HepG2 (cell line): ENCODE measurements around the gene ASNS. TPM values are rescaled to one million over a fixed set of nuclear protein-coding genes. Genes with fewer than 3 reads are reported as not detected.

Experiments
- ATAC-seq: fragments of 200-7000 bp; cut with Tn5 transposase; 3 replicates; pipeline ENCODE4 v1.9.1; 2020; ENCODE audit warnings: mild to moderate bottlenecking, moderate library complexity
- BruUV-seq: library from RNA; stranded (reverse); fragments of 400-500 nt; replicated peaks from 2 replicates; lab custom pipeline; 2021; lab: Mats Ljungman, UMichigan
- CTCF ChIA-PET: fragments of 300-600 bp; formaldehyde crosslinking; extraction: SDS; loops from one replicate; lab custom pipeline; 2021; ENCODE audit warnings: low total read pairs, inconsistent platforms, low intra/inter-chr PET ratio; lab: Yijun Ruan, JAX
- POLR2A ChIA-PET: fragments of 350-600 bp; sonication (Branson Sonifier 250); formaldehyde crosslinking; loops from one replicate; lab custom pipeline; 2020; ENCODE audit warnings: antibody characterized with exemption, inconsistent platforms; lab: Yijun Ruan, JAX
- DNase-seq: peaks from one replicate; pipeline ENCODE4 v3.0.0-alpha.2; 2015; ENCODE audit warnings: low spot score
- FAIRE-seq: peaks from 3 replicates; lab custom pipeline; 2011; peaks lifted over from hg19 to GRCh38; lab: Jason Lieb, UNC
- H2AFZ ChIP-seq: one replicate; pipeline ENCODE4 v1.6.1; 2011; ENCODE audit warnings: low read length, inconsistent platforms
- H3K27ac ChIP-seq: fragments of 300-600 bp; 3 replicates; pipeline ENCODE4 v1.8.0; 2011; ENCODE audit warnings: mixed run types, mild to moderate bottlenecking, mixed read lengths, low read length, inconsistent platforms; ENCODE audit not compliant: insufficient read depth; ENCODE audit errors: extremely low read length
- H3K27me3 ChIP-seq, 2 experiments: fragments of 200-600 bp in 1 of 2; 2 replicates in 1 of 2; 3 replicates in 1 of 2; pipeline versions ENCODE4 v1.6.0 to v1.8.0; 2011; ENCODE audit warnings: low read length in 2 of 2, mild to moderate bottlenecking in 2 of 2, moderate library complexity in 2 of 2, inconsistent platforms in 1 of 2; ENCODE audit not compliant: insufficient read depth in 2 of 2, control insufficient read depth in 1 of 2
- H3K36me3 ChIP-seq, 2 experiments: fragments of 200-600 bp in 1 of 2; replicated peaks in 1 of 2; 2 replicates in 1 of 2; 3 replicates in 1 of 2; pipeline versions ENCODE4 v1.5.1 to v1.8.0; 2011; ENCODE audit warnings: low read length in 2 of 2, inconsistent platforms in 1 of 2; ENCODE audit not compliant: insufficient read depth in 2 of 2, control insufficient read depth in 1 of 2
- H3K4me1 ChIP-seq: 2 replicates; pipeline ENCODE4 v1.5.1; 2012; ENCODE audit warnings: low read length, inconsistent platforms; ENCODE audit not compliant: insufficient read depth
- H3K4me2 ChIP-seq: 2 replicates; pipeline ENCODE4 v1.6.0; 2011; ENCODE audit warnings: low read depth, low read length, inconsistent platforms
- H3K4me3 ChIP-seq, 3 experiments: fragments of 200-600 bp in 1 of 3; sonication (generic), shearing (Covaris generic) in 1 of 3; replicated peaks in 1 of 3; 2 replicates each; pipeline ENCODE4 v1.5.1; 2011 to 2016; ENCODE audit warnings: low read length in 3 of 3, inconsistent platforms in 2 of 3, low read depth in 2 of 3, mild to moderate bottlenecking in 2 of 3, control low read depth in 1 of 3, mixed read lengths in 1 of 3; ENCODE audit not compliant: insufficient read depth in 1 of 3
- H3K79me2 ChIP-seq: one replicate; pipeline ENCODE4 v1.6.1; 2011; ENCODE audit warnings: low read length, inconsistent platforms; ENCODE audit not compliant: insufficient read depth
- H3K9ac ChIP-seq: 2 replicates; pipeline ENCODE4 v1.6.0; 2011; ENCODE audit warnings: mild to moderate bottlenecking, low read depth, low read length, inconsistent platforms; ENCODE audit not compliant: insufficient read depth
- H3K9me3 ChIP-seq: 2 replicates; pipeline ENCODE4 v1.5.1; 2012; ENCODE audit warnings: mild to moderate bottlenecking, low read length
- H4K20me1 ChIP-seq: 2 replicates; pipeline ENCODE4 v1.6.0; 2011; ENCODE audit warnings: inconsistent platforms, mild to moderate bottlenecking, low read length, moderate library complexity; ENCODE audit not compliant: insufficient read depth
- ARID4A ChIP-seq: sonication (generic); formaldehyde crosslinking; IDR thresholded peaks from 2 replicates; pipeline ENCODE4 v1.5.0; 2020; ENCODE audit warnings: mild to moderate bottlenecking, missing genetic modification reagents, borderline replicate concordance
- FOXA1 ChIP-seq, 2 experiments: fragments of 450-650 bp in 1 of 2; sonication (generic) in 1 of 2; formaldehyde crosslinking in 1 of 2; IDR thresholded peaks; 2 replicates each; pipeline versions ENCODE4 v1.4.0 to v1.6.1; 2016 to 2020; ENCODE audit warnings: missing genetic modification reagents in 1 of 2
- FOXP4 ChIP-seq: sonication (generic); formaldehyde crosslinking; IDR thresholded peaks from 2 replicates; pipeline ENCODE4 v1.4.0; 2020; ENCODE audit warnings: missing genetic modification reagents
- GMEB2 ChIP-seq: IDR thresholded peaks from 2 replicates; pipeline ENCODE4 v1.6.1; 2016; ENCODE audit warnings: missing biosample characterization, missing genetic modification reagents, low read depth
- JDP2 ChIP-seq: sonication (generic); formaldehyde crosslinking; IDR thresholded peaks from 2 replicates; pipeline ENCODE4 v1.8.1; 2022; ENCODE audit warnings: missing genetic modification reagents, borderline replicate concordance
- KMT2B ChIP-seq: IDR thresholded peaks from 2 replicates; pipeline ENCODE4 v1.6.1; 2016; ENCODE audit warnings: missing genetic modification reagents, missing compliant biosample characterization
- MED13 ChIP-seq: sonication (generic); formaldehyde crosslinking; IDR thresholded peaks from 2 replicates; pipeline ENCODE4 v1.5.0; 2020; ENCODE audit warnings: missing genetic modification reagents
- MXI1 ChIP-seq: IDR thresholded peaks from 3 replicates; pipeline ENCODE4 v1.6.1; 2012; ENCODE audit warnings: low read depth, low read length, inconsistent platforms, borderline replicate concordance
- RBAK ChIP-seq: sonication (generic); formaldehyde crosslinking; IDR thresholded peaks from 2 replicates; pipeline ENCODE4 v1.5.1; 2020; ENCODE audit warnings: mild to moderate bottlenecking, missing genetic modification reagents
- RBM22 ChIP-seq: fragments of 200-400 bp; formaldehyde crosslinking; optimal IDR thresholded peaks from 2 replicates; pipeline ENCODE3; 2017; ENCODE audit warnings: mild to moderate bottlenecking, low read length, moderate library complexity
- SMC3 ChIP-seq: IDR thresholded peaks from 2 replicates; pipeline ENCODE4 v1.6.1; 2011; ENCODE audit warnings: low read length, improper control_type of control experiment
- STAG1 ChIP-seq: sonication (generic); formaldehyde crosslinking; IDR thresholded peaks from 2 replicates; pipeline ENCODE4 v1.4.0; 2020; ENCODE audit warnings: missing genetic modification reagents
- TBP ChIP-seq: sonication (generic); formaldehyde crosslinking; IDR thresholded peaks from 2 replicates; pipeline ENCODE4 v1.5.0; 2020; ENCODE audit warnings: missing genetic modification reagents
- ZMAT3 ChIP-seq: sonication (generic); formaldehyde crosslinking; conservative IDR thresholded peaks from 2 replicates; pipeline ENCODE4 v1.7.0; 2021; ENCODE audit warnings: missing genetic modification reagents
- ZNF24 ChIP-seq: fragments of 450-650 bp; IDR thresholded peaks from 2 replicates; pipeline ENCODE4 v1.6.1; 2017; ENCODE audit warnings: antibody characterized with exemption, mild to moderate bottlenecking
- ZNF33B ChIP-seq: sonication (generic); formaldehyde crosslinking; IDR thresholded peaks from 2 replicates; pipeline ENCODE4 v1.5.1; 2020; ENCODE audit warnings: mild to moderate bottlenecking, missing genetic modification reagents
- ZNF367 ChIP-seq: sonication (generic); formaldehyde crosslinking; IDR thresholded peaks from 2 replicates; pipeline ENCODE4 v1.4.0; 2020; ENCODE audit warnings: missing genetic modification reagents, borderline replicate concordance
- WGBS: methylation state at CpG from one replicate; pipeline ENCODE4 v1.1.6; 2017; ENCODE audit warnings: low lambda C conversion rate; 5-methylcytosine and 5-hydroxymethylcytosine counted together
- in situ Hi-C: cut with HindIII; loops from 2 replicates; pipeline ENCODE4 v1.10.0; 2017; ENCODE audit warnings: low pct_unique_long_range_greater_than_20kb; ENCODE audit not compliant: extremely low pct_ligation_motif_present
- intact Hi-C: fragments of 100-400 bp; cut with micrococcal nuclease; formaldehyde crosslinking; loops from one replicate; pipeline ENCODE4 v1.10.0; 2022; ENCODE audit not compliant: unreplicated experiment
- polyA plus RNA-seq, 8 experiments: library from polyadenylated mRNA; depleted of rRNA in 3 of 8; stranded (reverse) in 7 of 8; unstranded in 1 of 8; fragments of >200 nt; fragmentation: Illumina TruSeq in 4 of 8; extraction: Trizol in 4 of 8; gene quantifications; 2 replicates each; pipeline versions ENCODE4 v1.2.1 to v1.2.3, GENCODE V29; 2011 to 2016; ENCODE audit warnings: low read depth in 4 of 8, missing spikeins in 1 of 8, mixed read lengths in 1 of 8; ENCODE audit not compliant: insufficient read depth in 1 of 8
- total RNA-seq, 5 experiments: library from RNA; depleted of rRNA; stranded (reverse); fragments of >200 nt; fragmentation: Illumina TruSeq; extraction: Trizol; gene quantifications; 2 replicates each; pipeline ENCODE4 v1.2.3, GENCODE V29; 2016; ENCODE audit warnings: low read depth in 1 of 5

The ASNS gene
- total and polyA plus RNA-seq, 2 of the 13 experiments (the other 11 are each of a cell fraction or from before 2014, with no cell fraction given), result 55.0 to 75.1 TPM

GRCh38 chr7:97835296-97836138 is 36.7 kb downstream of the ASNS start:
- FAIRE-seq, result peak; percentile 87
- no peaks in the 10 kb centered on the region for H3K4me1 ChIP-seq
- 23% methylated on average over 12 of the region's 12 CpGs for WGBS
- TF ChIP-seq ZNF33B (CRISPR knock-in tag) (no peak), STAG1 (CRISPR knock-in tag) (peak; percentile 76), SMC3 (peak; percentile 84), FOXP4 (CRISPR knock-in tag) (no peak), ZMAT3 (CRISPR knock-in tag) (no peak), ZNF24 (no peak), GMEB2 (no peak), ZNF367 (CRISPR knock-in tag) (no peak), RBM22 (no peak), RBAK (no peak), KMT2B (CRISPR knock-in tag) (no peak), MED13 (CRISPR knock-in tag) (no peak), TBP (CRISPR knock-in tag) (no peak), MXI1 (no peak), FOXA1 (IDR thresholded peaks at IDR 0.05) (no peak), FOXA1 (CRISPR knock-in tag; IDR thresholded peaks at IDR 0.05) (0 out of 2 replicates have a peak, but pooled peaks have one; percentile 19), JDP2 (CRISPR knock-in tag) (no peak), ARID4A (no peak)

More at GRCh38 chr7:97835296-97836138, 36.7 kb downstream of the ASNS start:
- Histone ChIP-seq H3K27me3 (no peaks in the 10 kb centered on the region; a peak in 2 of 5 replicates), H3K4me2 (no peak overlapping the region), H4K20me1 (no peaks in the 10 kb centered on the region), H3K9ac (no peak overlapping the region), H3K36me3 (no peaks in the 10 kb centered on the region), H3K4me3 (no peak overlapping the region), H2AFZ (no peak overlapping the region), H3K27ac (no peak overlapping the region), H3K79me2 (no peaks in the 10 kb centered on the region), H3K9me3 (no peaks in the 10 kb centered on the region)
- ChIA-PET POLR2A (no interaction called here), CTCF (interaction anchor here (0.9 to 2.3 kb wide), 5 partner anchors 10 to 1918 kb away, joined by 3 to 27 read pairs (median 4); no protein-coding TSS in a partner anchor)
- peak; percentile 88 for ATAC-seq
- in situ Hi-C loops (loop anchor here (10.0 to 25.0 kb wide), 2 partner anchors 341 to 1923 kb away; no protein-coding TSS in a partner anchor), intact Hi-C loops (loop anchor here (1.0 to 2.0 kb wide), 3 partner anchors 690 to 1919 kb away; no protein-coding TSS in a partner anchor)
- peak; percentile 53 for DNase-seq
- BruUV-seq, result no TSS peak
